ENCODE results near the gene ARHGAP24. TPM values are rescaled to one million over a fixed set of nuclear protein-coding genes. Genes with fewer than 3 reads are reported as not detected.

The ARHGAP24 gene
- total RNA-seq, 2 experiments from 2014 or later = not detected

- Mint-ChIP-seq H3K9me3 (ENCODE audit: low read depth) (no peaks in the 10 kb centered on the region), H3K4me1 (no peaks in the 10 kb centered on the region), H3K27ac (no peak overlapping the region), H3K4me3 (no peak overlapping the region), H3K27me3 (no peaks in the 10 kb centered on the region), H3K36me3 (ENCODE audit: low read depth) (no peaks in the 10 kb centered on the region)
- intact Hi-C loops (cut with DNase I, micrococcal nuclease) = no loop called here
- POLR2A ChIA-PET = no interaction called here
- CTCF ChIA-PET = interaction anchor here (0.9 kb wide), 1 partner anchor 19 kb away, joined by 3 read pairs; no protein-coding TSS in a partner anchor
- no peak for DNase-seq
- no peak for ATAC-seq
Observed at GRCh38 chr4:85778632-85779131, 303.7 kb downstream of the ARHGAP24 start.

GRCh38 chr4:85779165-85779564 is 304.2 kb downstream of the ARHGAP24 start:
- intact Hi-C loops (cut with DNase I, micrococcal nuclease) = no loop called here

GRCh38 chr4:85780664-85781063 is 305.7 kb downstream of the ARHGAP24 start:
- DNase-seq = no peak
- Mint-ChIP-seq H3K27me3 (no peaks in the 10 kb centered on the region), H3K36me3 (ENCODE audit: low read depth) (no peaks in the 10 kb centered on the region), H3K4me1 (no peaks in the 10 kb centered on the region), H3K9me3 (ENCODE audit: low read depth) (no peaks in the 10 kb centered on the region), H3K4me3 (no peak overlapping the region), H3K27ac (no peak overlapping the region)
- CTCF ChIA-PET = no interaction called here
- ATAC-seq = no peak
- POLR2A ChIA-PET = no interaction called here
- intact Hi-C loops (cut with DNase I, micrococcal nuclease) = no loop called here

More at GRCh38 chr4:85779165-85779564, 304.2 kb downstream of the ARHGAP24 start:
- Mint-ChIP-seq H3K9me3 (ENCODE audit: low read depth) (no peaks in the 10 kb centered on the region), H3K36me3 (ENCODE audit: low read depth) (no peaks in the 10 kb centered on the region), H3K4me3 (no peak overlapping the region), H3K4me1 (no peaks in the 10 kb centered on the region), H3K27me3 (no peaks in the 10 kb centered on the region), H3K27ac (no peak overlapping the region)
- DNase-seq (no peak), ATAC-seq (no peak)
- POLR2A ChIA-PET = no interaction called here
- CTCF ChIA-PET = interaction anchor here (0.9 kb wide), 1 partner anchor 18 kb away, joined by 3 read pairs; no protein-coding TSS in a partner anchor

GRCh38 chr4:85783483-85783882 is 308.5 kb downstream of the ARHGAP24 start:
- Mint-ChIP-seq H3K9me3 (ENCODE audit: low read depth) (no peaks in the 10 kb centered on the region), H3K4me1 (no peaks in the 10 kb centered on the region), H3K36me3 (ENCODE audit: low read depth) (no peaks in the 10 kb centered on the region), H3K27me3 (no peaks in the 10 kb centered on the region), H3K4me3 (no peak overlapping the region), H3K27ac (no peak overlapping the region)
- no peak for DNase-seq
- no peak for ATAC-seq
- intact Hi-C loops (cut with DNase I, micrococcal nuclease) = no loop called here
- ChIA-PET POLR2A (no interaction called here), CTCF (no interaction called here)

- H3K9me3 Mint-ChIP-seq (ENCODE audit: low read depth) = no peaks in the 10 kb centered on the region
- H3K36me3 Mint-ChIP-seq (ENCODE audit: low read depth) = no peaks in the 10 kb centered on the region
- H3K4me3 Mint-ChIP-seq = no peak overlapping the region
- intact Hi-C loops (cut with DNase I, micrococcal nuclease) = no loop called here
- no peaks in the 10 kb centered on the region for H3K27me3 Mint-ChIP-seq
- no peak for DNase-seq
- no peak overlapping the region for H3K27ac Mint-ChIP-seq
- no peaks in the 10 kb centered on the region for H3K4me1 Mint-ChIP-seq
- CTCF ChIA-PET = interaction anchor here (0.7 kb wide), 1 partner anchor 19 kb away, joined by 3 read pairs; no protein-coding TSS in a partner anchor
- POLR2A ChIA-PET = no interaction called here
- no peak for ATAC-seq
Observed at GRCh38 chr4:85783900-85784299, 308.9 kb downstream of the ARHGAP24 start.

GRCh38 chr4:85784348-85784747 is 309.4 kb downstream of the ARHGAP24 start:
- Mint-ChIP-seq H3K27me3 (no peaks in the 10 kb centered on the region), H3K4me3 (no peak overlapping the region), H3K9me3 (ENCODE audit: low read depth) (no peaks in the 10 kb centered on the region), H3K36me3 (ENCODE audit: low read depth) (no peaks in the 10 kb centered on the region), H3K4me1 (no peaks in the 10 kb centered on the region), H3K27ac (no peak overlapping the region)
- DNase-seq (no peak), ATAC-seq (no peak)
- ChIA-PET POLR2A (no interaction called here), CTCF (interaction anchor here (0.7 kb wide), 1 partner anchor 19 kb away, joined by 3 read pairs; no protein-coding TSS in a partner anchor)
- intact Hi-C loops (cut with DNase I, micrococcal nuclease) = no loop called here

- Mint-ChIP-seq H3K4me1 (no peaks in the 10 kb centered on the region), H3K9me3 (ENCODE audit: low read depth) (no peaks in the 10 kb centered on the region), H3K4me3 (no peak overlapping the region), H3K27ac (no peak overlapping the region), H3K36me3 (ENCODE audit: low read depth) (no peaks in the 10 kb centered on the region), H3K27me3 (no peaks in the 10 kb centered on the region)
- no peak for ATAC-seq
- CTCF ChIA-PET = no interaction called here
- DNase-seq = no peak
- intact Hi-C loops (cut with DNase I, micrococcal nuclease) = no loop called here
- POLR2A ChIA-PET = no interaction called here
Observed at GRCh38 chr4:85784947-85785346, 310.0 kb downstream of the ARHGAP24 start.

- intact Hi-C loops (cut with DNase I, micrococcal nuclease) = no loop called here
- Mint-ChIP-seq H3K4me1 (no peaks in the 10 kb centered on the region), H3K27me3 (no peaks in the 10 kb centered on the region), H3K4me3 (no peak overlapping the region), H3K36me3 (ENCODE audit: low read depth) (no peaks in the 10 kb centered on the region), H3K27ac (no peak overlapping the region), H3K9me3 (ENCODE audit: low read depth) (no peaks in the 10 kb centered on the region)
- ChIA-PET POLR2A (interaction anchor here (0.6 kb wide), 1 partner anchor 1381 kb away, joined by 3 read pairs; no protein-coding TSS in a partner anchor), CTCF (no interaction called here)
- ATAC-seq (no peak), DNase-seq (no peak)
Observed at GRCh38 chr4:85787133-85787532, 312.2 kb downstream of the ARHGAP24 start.

GRCh38 chr4:85788604-85789003 is 313.7 kb downstream of the ARHGAP24 start:
- Mint-ChIP-seq H3K4me1 (no peaks in the 10 kb centered on the region), H3K4me3 (no peak overlapping the region), H3K27me3 (no peaks in the 10 kb centered on the region), H3K36me3 (ENCODE audit: low read depth) (no peaks in the 10 kb centered on the region), H3K27ac (no peak overlapping the region), H3K9me3 (ENCODE audit: low read depth) (no peaks in the 10 kb centered on the region)
- no peak for DNase-seq
- ChIA-PET CTCF (interaction anchor here (1.1 kb wide), 1 partner anchor 9 kb away, joined by 4 read pairs; no protein-coding TSS in a partner anchor), POLR2A (no interaction called here)
- no peak for ATAC-seq
- intact Hi-C loops (cut with DNase I, micrococcal nuclease) = no loop called here

- no peaks in the 10 kb centered on the region for H3K9me3 Mint-ChIP-seq (ENCODE audit: low read depth)
- H3K27me3 Mint-ChIP-seq = no peaks in the 10 kb centered on the region
- no peak for DNase-seq
- POLR2A ChIA-PET = no interaction called here
- H3K4me1 Mint-ChIP-seq = no peaks in the 10 kb centered on the region
- intact Hi-C loops (cut with DNase I, micrococcal nuclease) = no loop called here
- no peaks in the 10 kb centered on the region for H3K36me3 Mint-ChIP-seq (ENCODE audit: low read depth)
- no peak overlapping the region for H3K4me3 Mint-ChIP-seq
- CTCF ChIA-PET = no interaction called here
- no peak for ATAC-seq
- no peak overlapping the region for H3K27ac Mint-ChIP-seq
Observed at GRCh38 chr4:85789241-85789640, 314.3 kb downstream of the ARHGAP24 start.

GRCh38 chr4:85790582-85790981 is 315.6 kb downstream of the ARHGAP24 start:
- no peaks in the 10 kb centered on the region for H3K9me3 Mint-ChIP-seq (ENCODE audit: low read depth)

GRCh38 chr4:85792376-85793232 is 317.7 kb downstream of the ARHGAP24 start:
- Mint-ChIP-seq H3K9me3 (ENCODE audit: low read depth) (no peaks in the 10 kb centered on the region), H3K4me3 (no peak overlapping the region), H3K27ac (no peak overlapping the region), H3K27me3 (no peaks in the 10 kb centered on the region), H3K36me3 (ENCODE audit: low read depth) (no peaks in the 10 kb centered on the region), H3K4me1 (no peaks in the 10 kb centered on the region)
- POLR2A ChIA-PET = no interaction called here
- CTCF ChIA-PET = no interaction called here
- DNase-seq = no peak
- intact Hi-C loops (cut with DNase I, micrococcal nuclease) = no loop called here
- ATAC-seq = no peak

More at GRCh38 chr4:85790582-85790981, 315.6 kb downstream of the ARHGAP24 start:
- intact Hi-C loops (cut with DNase I, micrococcal nuclease) = no loop called here
- DNase-seq = no peak
- H3K36me3 Mint-ChIP-seq (ENCODE audit: low read depth) = no peaks in the 10 kb centered on the region
- ChIA-PET CTCF (no interaction called here), POLR2A (no interaction called here)
- no peak overlapping the region for H3K4me3 Mint-ChIP-seq
- no peaks in the 10 kb centered on the region for H3K4me1 Mint-ChIP-seq
- no peak for ATAC-seq
- no peak overlapping the region for H3K27ac Mint-ChIP-seq
- H3K27me3 Mint-ChIP-seq = no peaks in the 10 kb centered on the region

Data from activated CD4-positive, alpha-beta T cell treated with anti-CD3 and anti-CD28 coated beads for 36 hours (primary cell).